NT2/D1 (cell line): ENCODE measurements around the gene IRF2.

Source experiments
- DNase-seq: peaks from one replicate; pipeline ENCODE4 v3.0.0-alpha.2; 2011; ENCODE audit warnings: low read depth, low spot score
- H3K27me3 ChIP-seq: 2 replicates; pipeline ENCODE4 v1.6.0; 2011; ENCODE audit warnings: mild to moderate bottlenecking; ENCODE audit not compliant: insufficient read length, insufficient read depth
- H3K36me3 ChIP-seq: 2 replicates; pipeline ENCODE4 v1.6.1; 2011; ENCODE audit warnings: mild to moderate bottlenecking, low read length, mixed read lengths; ENCODE audit not compliant: insufficient read depth, insufficient read length
- H3K4me1 ChIP-seq: 2 replicates; pipeline ENCODE4 v1.5.1; 2011; ENCODE audit not compliant: insufficient read depth, insufficient read length
- H3K4me3 ChIP-seq: 2 replicates; pipeline ENCODE4 v1.5.1; 2011; ENCODE audit warnings: low read depth; ENCODE audit not compliant: insufficient read length
- H3K9ac ChIP-seq: 2 replicates; pipeline ENCODE4 v1.6.0; 2011; ENCODE audit warnings: low read depth; ENCODE audit not compliant: insufficient read length
- H3K9me3 ChIP-seq: 2 replicates; pipeline ENCODE4 v1.5.1; 2011; ENCODE audit warnings: mild to moderate bottlenecking, low read length; ENCODE audit not compliant: insufficient read depth
- SUZ12 ChIP-seq: IDR thresholded peaks from 2 replicates; pipeline ENCODE4 v1.6.1; 2011; ENCODE audit not compliant: insufficient read length, insufficient read depth; ENCODE audit errors: extremely low read depth
- YY1 ChIP-seq: IDR thresholded peaks from 2 replicates; pipeline ENCODE4 v1.6.1; 2011; ENCODE audit not compliant: insufficient read length, insufficient read depth
- ZNF274 ChIP-seq: IDR thresholded peaks from 2 replicates; pipeline ENCODE4 v1.6.1; 2011; ENCODE audit warnings: mild to moderate bottlenecking, low read depth, low read length

Gene IRF2

DNA sequence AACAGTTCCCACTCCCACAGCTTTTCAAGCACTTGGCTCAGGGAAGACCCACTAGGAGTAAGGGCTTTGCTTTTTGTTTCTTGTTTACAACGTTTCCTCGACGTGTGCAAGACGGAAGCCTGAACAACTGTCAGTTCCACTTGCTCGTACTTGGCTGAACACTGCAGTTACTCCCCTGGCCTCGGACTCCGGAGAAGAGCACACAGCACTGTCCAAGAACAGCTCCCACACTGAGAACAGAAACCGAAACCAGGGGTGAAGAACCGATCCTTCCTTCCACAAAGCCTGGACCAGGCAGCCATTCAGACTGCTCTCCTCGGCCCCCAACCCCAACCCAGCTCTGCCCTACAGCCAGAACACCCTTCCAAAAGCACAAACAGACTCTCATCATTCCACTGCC, 25.5 kb downstream of the IRF2 start:
- H3K27me3 ChIP-seq, result no peaks in the 10 kb centered on the region
- no peak overlapping the region for H3K4me3 ChIP-seq
- DNase-seq, result no peak
- H3K4me1 ChIP-seq, result peaks cover 2% of the 10 kb centered on the region
- TF ChIP-seq SUZ12 (no peak), YY1 (no peak), ZNF274 (no peak)
- H3K9ac ChIP-seq, result no peak overlapping the region
- H3K36me3 ChIP-seq, result no peaks in the 10 kb centered on the region
- no peaks in the 10 kb centered on the region for H3K9me3 ChIP-seq

DNA sequence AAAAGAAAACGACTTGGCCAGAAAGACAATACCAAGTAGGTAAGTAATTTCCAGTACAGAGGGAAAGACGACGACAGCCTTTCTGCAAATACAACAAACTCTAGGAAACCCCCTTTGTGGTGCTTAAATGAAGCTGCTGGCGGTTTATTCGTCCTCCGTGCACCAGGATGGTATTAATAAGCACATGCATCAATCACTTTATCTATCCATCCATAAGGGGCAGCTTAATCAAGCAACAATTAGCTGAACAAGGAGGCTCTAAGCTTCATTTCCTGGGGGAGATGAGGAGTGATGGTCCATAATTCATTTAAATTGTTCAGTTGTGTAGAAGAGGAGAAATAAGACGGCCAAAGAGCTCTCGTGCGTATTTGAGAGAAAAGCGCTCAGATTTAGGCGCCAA, 26.2 kb downstream of the IRF2 start:
- H3K9me3 ChIP-seq, result no peaks in the 10 kb centered on the region
- no peak for TF ChIP-seq ZNF274
- no peaks in the 10 kb centered on the region for H3K27me3 ChIP-seq
- no peaks in the 10 kb centered on the region for H3K36me3 ChIP-seq
- H3K4me1 ChIP-seq, result peaks cover 2% of the 10 kb centered on the region
- no peak overlapping the region for H3K4me3 ChIP-seq
- no peak overlapping the region for H3K9ac ChIP-seq
- DNase-seq, result no peak

DNA sequence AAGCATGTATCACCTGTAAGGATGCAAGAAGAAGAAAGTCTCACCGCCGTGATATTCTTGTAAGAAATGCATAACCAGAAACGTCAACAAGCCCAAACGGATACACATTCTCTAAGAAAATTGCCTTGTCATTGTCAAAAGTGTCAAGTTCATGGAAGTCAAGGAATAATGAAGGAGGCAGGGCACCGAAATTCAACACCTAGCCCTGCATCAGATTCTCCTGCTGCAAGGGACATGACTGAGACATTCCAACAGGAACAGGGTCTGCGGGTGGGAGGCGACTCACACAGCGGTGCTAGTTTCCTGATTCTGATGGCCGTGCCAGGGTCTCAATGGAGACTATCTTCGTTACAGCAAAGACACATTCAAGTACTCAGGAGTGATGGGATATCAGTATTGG, 26.7 kb downstream of the IRF2 start:
- Histone ChIP-seq H3K9me3 (no peaks in the 10 kb centered on the region), H3K9ac (no peak overlapping the region), H3K4me1 (peaks cover 2% of the 10 kb centered on the region), H3K4me3 (no peak overlapping the region), H3K36me3 (no peaks in the 10 kb centered on the region), H3K27me3 (no peaks in the 10 kb centered on the region)
- no peak for DNase-seq
- no peak for TF ChIP-seq YY1
- no peak for TF ChIP-seq ZNF274
- no peak for TF ChIP-seq SUZ12

DNA sequence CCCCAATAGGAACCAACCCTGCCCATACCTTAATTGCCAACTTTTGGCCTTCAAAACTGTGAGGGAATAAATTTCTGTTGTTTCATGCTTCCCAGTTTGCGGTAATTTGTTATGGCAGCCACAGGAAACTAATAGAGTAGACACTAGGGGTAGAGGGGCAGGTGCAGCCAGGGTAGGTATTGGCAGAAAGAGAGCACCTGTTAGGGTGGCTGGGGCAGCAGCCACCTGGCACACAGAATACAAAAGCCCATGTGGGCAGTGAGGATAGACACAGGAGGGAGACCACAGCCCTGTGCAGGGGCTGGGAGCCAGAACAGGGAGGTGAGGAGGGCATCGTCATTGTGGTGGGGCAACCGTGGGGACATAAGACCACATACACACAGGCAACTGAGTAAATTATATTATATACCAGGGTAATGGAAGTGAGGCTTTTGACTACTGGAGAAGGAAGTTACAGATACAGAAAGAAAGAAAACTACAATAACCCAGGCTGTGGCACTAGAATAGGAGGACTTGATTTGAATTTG, 28.2 kb downstream of the IRF2 start:
- H3K4me3 ChIP-seq, result no peak overlapping the region
- no peaks in the 10 kb centered on the region for H3K36me3 ChIP-seq
- peaks cover 5% of the 10 kb centered on the region for H3K4me1 ChIP-seq
- no peak overlapping the region for H3K9ac ChIP-seq
- DNase-seq, result no peak
- TF ChIP-seq SUZ12 (no peak), YY1 (no peak), ZNF274 (no peak)
- H3K27me3 ChIP-seq, result no peaks in the 10 kb centered on the region
- no peaks in the 10 kb centered on the region for H3K9me3 ChIP-seq

DNA sequence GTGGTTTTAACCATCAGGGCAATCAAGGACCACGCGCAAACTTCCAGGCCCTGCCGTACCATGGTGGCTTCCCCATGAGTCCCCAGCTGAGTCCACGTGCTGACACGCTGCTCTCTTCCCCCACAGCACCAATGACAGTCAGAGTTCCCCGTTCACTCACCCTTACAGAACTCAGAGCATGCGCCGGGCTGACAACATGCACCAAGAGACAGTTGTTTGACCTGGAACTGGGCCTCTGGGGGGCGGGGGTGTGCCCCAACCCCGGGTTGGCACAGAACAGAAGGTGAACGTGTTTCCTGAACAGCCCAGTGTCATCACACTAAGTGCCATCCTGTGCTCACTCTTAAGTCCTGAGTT, 29.4 kb downstream of the IRF2 start:
- H3K4me1 ChIP-seq, result peaks cover 5% of the 10 kb centered on the region

DNA sequence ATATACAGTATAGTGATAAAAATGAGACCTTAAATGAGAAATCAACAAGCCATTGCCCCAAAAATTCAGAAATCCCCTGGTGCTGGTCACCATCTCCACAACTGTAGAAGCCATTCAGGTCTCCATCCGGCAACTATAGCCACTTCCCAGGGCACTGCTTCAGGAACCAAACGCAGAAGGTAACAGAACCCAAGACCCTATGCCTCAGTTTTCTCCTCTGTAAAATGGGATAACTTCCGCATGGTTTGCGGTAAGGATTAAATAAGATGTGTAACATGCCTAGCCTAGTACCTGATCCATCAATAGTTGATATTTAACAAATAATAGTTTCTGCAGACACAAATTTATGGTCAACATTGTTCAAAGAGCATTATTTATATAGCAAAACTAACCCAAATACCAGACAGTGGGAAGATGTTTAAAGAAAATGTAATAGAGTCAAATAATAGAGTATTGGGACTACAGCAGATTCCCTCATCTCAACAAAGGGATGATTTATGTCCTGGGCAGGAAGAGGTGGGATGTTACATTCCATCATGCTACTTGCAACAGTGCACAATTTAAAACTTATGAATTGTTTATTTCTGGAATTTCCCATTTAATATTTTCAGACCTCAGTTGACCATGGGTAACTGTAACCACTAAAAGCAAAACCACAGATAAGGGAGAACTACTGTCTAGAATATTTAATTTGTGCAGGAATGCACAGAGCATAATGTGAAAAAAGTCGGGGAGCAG, 30.0 kb downstream of the IRF2 start:
- no peaks in the 10 kb centered on the region for H3K27me3 ChIP-seq
- H3K36me3 ChIP-seq, result no peaks in the 10 kb centered on the region
- DNase-seq, result no peak
- H3K9ac ChIP-seq, result no peak overlapping the region
- H3K9me3 ChIP-seq, result no peaks in the 10 kb centered on the region
- H3K4me3 ChIP-seq, result no peak overlapping the region
- no peak for TF ChIP-seq ZNF274
- peaks cover 5% of the 10 kb centered on the region for H3K4me1 ChIP-seq

More for the DNA sequence above, 29.4 kb downstream of the IRF2 start:
- TF ChIP-seq YY1 (no peak), ZNF274 (no peak)
- no peak overlapping the region for H3K9ac ChIP-seq
- no peaks in the 10 kb centered on the region for H3K9me3 ChIP-seq
- H3K4me3 ChIP-seq, result no peak overlapping the region
- no peaks in the 10 kb centered on the region for H3K36me3 ChIP-seq
- no peak for DNase-seq
- no peaks in the 10 kb centered on the region for H3K27me3 ChIP-seq

DNA sequence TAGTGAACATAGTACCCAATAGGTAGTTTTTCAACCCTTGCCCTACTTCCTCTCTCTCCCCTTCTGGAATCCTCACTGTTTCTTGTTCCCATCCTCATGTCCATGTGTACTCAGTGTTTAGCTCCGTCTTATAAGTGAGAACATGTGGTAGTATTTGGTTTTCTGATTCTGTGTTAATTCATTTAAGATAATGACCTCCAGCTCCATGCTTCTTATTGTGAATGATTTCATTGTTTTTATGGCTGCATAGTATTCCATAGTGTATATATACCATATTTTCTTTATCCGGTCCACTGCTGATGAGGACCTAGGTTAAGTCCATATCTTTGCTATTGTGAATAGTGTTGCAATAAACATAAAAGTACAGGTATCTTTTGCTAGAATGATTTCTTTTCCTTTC, 31.0 kb downstream of the IRF2 start:
- DNase-seq, result no peak
- H3K4me1 ChIP-seq, result peaks cover 5% of the 10 kb centered on the region
- no peaks in the 10 kb centered on the region for H3K9me3 ChIP-seq
- no peaks in the 10 kb centered on the region for H3K27me3 ChIP-seq
- H3K4me3 ChIP-seq, result no peak overlapping the region
- no peak overlapping the region for H3K9ac ChIP-seq
- no peak for TF ChIP-seq YY1
- TF ChIP-seq SUZ12, result no peak
- TF ChIP-seq ZNF274, result no peak
- H3K36me3 ChIP-seq, result no peaks in the 10 kb centered on the region

DNA sequence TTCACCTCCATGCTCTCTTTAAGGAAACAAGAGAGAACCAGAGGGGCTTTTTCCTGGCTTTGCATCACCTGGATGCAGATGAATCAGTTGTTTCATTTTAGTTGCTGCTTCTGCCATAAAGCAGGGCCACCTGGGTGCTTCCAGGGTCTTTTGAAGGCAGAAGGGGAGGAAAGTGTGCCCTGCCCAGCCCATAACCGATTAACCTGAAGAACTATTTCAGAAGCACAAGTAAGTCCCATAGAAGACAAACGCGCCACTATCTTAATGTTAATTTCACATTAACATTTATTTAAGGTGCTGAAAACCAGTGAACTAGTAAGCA, 32.1 kb downstream of the IRF2 start:
- no peaks in the 10 kb centered on the region for H3K27me3 ChIP-seq
- TF ChIP-seq ZNF274 (no peak), SUZ12 (no peak), YY1 (no peak)
- H3K9ac ChIP-seq, result no peak overlapping the region
- no peak for DNase-seq
- no peaks in the 10 kb centered on the region for H3K9me3 ChIP-seq
- H3K4me1 ChIP-seq, result peaks cover 2% of the 10 kb centered on the region
- no peak overlapping the region for H3K4me3 ChIP-seq
- H3K36me3 ChIP-seq, result no peaks in the 10 kb centered on the region
